Neuron (in vitro differentiated cells): ENCODE results near the gene ARHGAP18.

ENCODE experiments used
- H2AFZ ChIP-seq: one replicate; pipeline ENCODE4 v1.6.1; 2013; ENCODE audit warnings: low read depth, mild to moderate bottlenecking, inconsistent platforms, low read length, moderate library complexity
- H3K27me3 ChIP-seq: one replicate; pipeline ENCODE4 v1.6.1; 2013; ENCODE audit warnings: low read length; ENCODE audit not compliant: insufficient read depth
- H3K36me3 ChIP-seq: one replicate; pipeline ENCODE4 v1.6.1; 2013; ENCODE audit warnings: low read length; ENCODE audit not compliant: insufficient read depth
- H3K4me1 ChIP-seq: one replicate; pipeline ENCODE4 v1.6.1; 2013; ENCODE audit warnings: low read length; ENCODE audit not compliant: insufficient read depth
- H3K4me3 ChIP-seq: 2 replicates; pipeline ENCODE4 v1.5.1; 2013; ENCODE audit warnings: mild to moderate bottlenecking, low read length, moderate library complexity
- H3K9me3 ChIP-seq: one replicate; pipeline ENCODE4 v1.6.1; 2013; ENCODE audit warnings: low read length

ARHGAP18 gene

GRCh38 chr6:129710450-129711270, 683 bp upstream of the ARHGAP18 start:
- Histone ChIP-seq H3K4me1 (peaks cover 14% of the 10 kb centered on the region), H3K36me3 (no peaks in the 10 kb centered on the region), H3K9me3 (no peaks in the 10 kb centered on the region), H3K4me3 (peak overlapping the region; percentile 58), H3K27me3 (no peaks in the 10 kb centered on the region), H2AFZ (peak overlapping the region; percentile 71)

GRCh38 chr6:129709196-129709768, 695 bp downstream of the ARHGAP18 start:
- peak overlapping the region; percentile 71 for H2AFZ ChIP-seq
- H3K4me3 ChIP-seq: peak overlapping the region; percentile 58
- no peaks in the 10 kb centered on the region for H3K27me3 ChIP-seq
- H3K4me1 ChIP-seq: peaks cover 14% of the 10 kb centered on the region
- H3K9me3 ChIP-seq: no peaks in the 10 kb centered on the region
- H3K36me3 ChIP-seq: no peaks in the 10 kb centered on the region

- no peak overlapping the region for H2AFZ ChIP-seq
- H3K9me3 ChIP-seq: no peaks in the 10 kb centered on the region
- peaks cover 14% of the 10 kb centered on the region for H3K4me1 ChIP-seq
- peak overlapping the region; percentile 58 for H3K4me3 ChIP-seq
- no peaks in the 10 kb centered on the region for H3K36me3 ChIP-seq
- H3K27me3 ChIP-seq: no peaks in the 10 kb centered on the region
Observed at GRCh38 chr6:129708496-129709195, 1.3 kb downstream of the ARHGAP18 start.

GRCh38 chr6:129707882-129708495, 2.0 kb downstream of the ARHGAP18 start:
- no peak overlapping the region for H2AFZ ChIP-seq
- no peaks in the 10 kb centered on the region for H3K27me3 ChIP-seq
- no peaks in the 10 kb centered on the region for H3K9me3 ChIP-seq
- H3K36me3 ChIP-seq: no peaks in the 10 kb centered on the region
- H3K4me3 ChIP-seq: no peak overlapping the region
- H3K4me1 ChIP-seq: peaks cover 14% of the 10 kb centered on the region

GRCh38 chr6:129707028-129707427, 2.9 kb downstream of the ARHGAP18 start:
- no peaks in the 10 kb centered on the region for H3K36me3 ChIP-seq
- no peak overlapping the region for H3K4me3 ChIP-seq
- H3K4me1 ChIP-seq: peaks cover 14% of the 10 kb centered on the region
- no peaks in the 10 kb centered on the region for H3K27me3 ChIP-seq
- no peak overlapping the region for H2AFZ ChIP-seq
- H3K9me3 ChIP-seq: no peaks in the 10 kb centered on the region

- Histone ChIP-seq H3K27me3 (no peaks in the 10 kb centered on the region), H3K9me3 (no peaks in the 10 kb centered on the region), H2AFZ (no peak overlapping the region), H3K4me3 (no peak overlapping the region), H3K36me3 (no peaks in the 10 kb centered on the region), H3K4me1 (peaks cover 14% of the 10 kb centered on the region)
Observed at GRCh38 chr6:129705212-129705611, 4.8 kb downstream of the ARHGAP18 start.

- no peaks in the 10 kb centered on the region for H3K27me3 ChIP-seq
- H3K9me3 ChIP-seq: no peaks in the 10 kb centered on the region
- H3K4me1 ChIP-seq: peaks cover 11% of the 10 kb centered on the region
- H2AFZ ChIP-seq: no peak overlapping the region
- H3K4me3 ChIP-seq: no peak overlapping the region
- H3K36me3 ChIP-seq: no peaks in the 10 kb centered on the region
Observed at GRCh38 chr6:129704708-129705107, 5.3 kb downstream of the ARHGAP18 start.

- Histone ChIP-seq H2AFZ (no peak overlapping the region), H3K36me3 (no peaks in the 10 kb centered on the region), H3K4me3 (no peak overlapping the region), H3K27me3 (no peaks in the 10 kb centered on the region), H3K4me1 (no peaks in the 10 kb centered on the region), H3K9me3 (no peaks in the 10 kb centered on the region)
Observed at GRCh38 chr6:129701721-129702455, 8.1 kb downstream of the ARHGAP18 start.

GRCh38 chr6:129700666-129701065, 9.3 kb downstream of the ARHGAP18 start:
- H3K4me3 ChIP-seq: no peak overlapping the region

GRCh38 chr6:129699659-129700058, 10.3 kb downstream of the ARHGAP18 start:
- Histone ChIP-seq H3K4me3 (no peak overlapping the region), H2AFZ (no peak overlapping the region), H3K27me3 (no peaks in the 10 kb centered on the region), H3K4me1 (no peaks in the 10 kb centered on the region), H3K36me3 (no peaks in the 10 kb centered on the region), H3K9me3 (no peaks in the 10 kb centered on the region)

More at GRCh38 chr6:129700666-129701065, 9.3 kb downstream of the ARHGAP18 start:
- Histone ChIP-seq H2AFZ (no peak overlapping the region), H3K9me3 (no peaks in the 10 kb centered on the region), H3K27me3 (no peaks in the 10 kb centered on the region), H3K4me1 (no peaks in the 10 kb centered on the region), H3K36me3 (no peaks in the 10 kb centered on the region)

GRCh38 chr6:129698430-129698829, 11.5 kb downstream of the ARHGAP18 start:
- Histone ChIP-seq H2AFZ (no peak overlapping the region), H3K36me3 (no peaks in the 10 kb centered on the region), H3K4me1 (no peaks in the 10 kb centered on the region), H3K9me3 (no peaks in the 10 kb centered on the region), H3K27me3 (no peaks in the 10 kb centered on the region), H3K4me3 (no peak overlapping the region)

GRCh38 chr6:129697788-129698187, 12.2 kb downstream of the ARHGAP18 start:
- no peaks in the 10 kb centered on the region for H3K9me3 ChIP-seq
- no peak overlapping the region for H3K4me3 ChIP-seq
- H3K27me3 ChIP-seq: no peaks in the 10 kb centered on the region
- H3K36me3 ChIP-seq: no peaks in the 10 kb centered on the region
- no peaks in the 10 kb centered on the region for H3K4me1 ChIP-seq
- no peak overlapping the region for H2AFZ ChIP-seq
